VCaP (cell line): ENCODE data around the gene DAGLB.

ENCODE experiments used
- H3K27ac ChIP-seq: fragments of 450-650 bp; 2 replicates; pipeline ENCODE4 v1.5.1; 2017
- TF ChIP-seq, protein P1 (sequence below): fragments of 450-650 bp; conservative IDR thresholded peaks from 2 replicates; pipeline ENCODE4 v1.5.1; 2017; ENCODE audit warnings: mild to moderate bottlenecking, moderate library complexity

DAGLB gene

DNA sequence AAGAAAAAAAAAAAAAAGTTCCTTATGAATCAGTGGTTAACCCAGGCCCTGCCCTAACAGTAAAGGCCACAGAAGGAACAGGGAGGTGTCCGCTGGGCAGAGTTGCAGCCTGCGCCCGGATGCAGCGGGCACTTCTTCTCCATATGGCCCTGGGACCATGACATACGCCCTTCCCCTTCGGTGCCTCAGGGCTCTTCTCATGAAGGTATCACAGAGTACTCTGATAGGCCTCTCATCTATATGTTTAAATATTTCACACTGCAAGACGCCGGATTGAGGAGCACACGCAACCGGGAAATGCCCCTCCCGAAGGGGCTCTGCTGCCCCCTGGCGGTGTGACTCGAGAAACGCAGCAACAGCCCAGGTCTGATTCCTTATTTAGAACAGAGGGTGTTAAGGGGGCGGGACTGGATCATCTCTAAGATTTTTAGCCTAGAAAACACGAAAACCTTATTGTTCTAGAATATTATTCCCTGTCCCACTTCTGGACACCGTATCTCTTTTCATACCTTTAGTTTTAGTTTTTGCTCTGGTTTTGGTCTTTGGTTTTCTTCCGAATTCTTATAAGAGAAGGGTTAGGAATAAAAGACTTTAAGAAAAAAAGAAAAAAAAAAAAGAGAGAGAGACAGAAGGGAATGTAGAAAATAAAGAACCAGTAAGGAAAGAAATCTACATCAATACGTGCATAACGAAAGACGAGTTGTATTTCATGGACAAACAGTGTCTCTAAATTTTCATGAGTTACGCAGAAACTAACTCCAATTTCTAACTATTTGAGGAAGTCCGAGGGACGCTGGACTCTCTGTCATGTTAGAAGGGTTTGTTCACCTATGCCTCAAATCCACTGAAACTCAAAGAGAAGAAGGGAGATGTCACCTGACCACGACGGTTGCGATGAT is 12.0 kb downstream of the DAGLB start:
- TF ChIP-seq, protein P1, sequence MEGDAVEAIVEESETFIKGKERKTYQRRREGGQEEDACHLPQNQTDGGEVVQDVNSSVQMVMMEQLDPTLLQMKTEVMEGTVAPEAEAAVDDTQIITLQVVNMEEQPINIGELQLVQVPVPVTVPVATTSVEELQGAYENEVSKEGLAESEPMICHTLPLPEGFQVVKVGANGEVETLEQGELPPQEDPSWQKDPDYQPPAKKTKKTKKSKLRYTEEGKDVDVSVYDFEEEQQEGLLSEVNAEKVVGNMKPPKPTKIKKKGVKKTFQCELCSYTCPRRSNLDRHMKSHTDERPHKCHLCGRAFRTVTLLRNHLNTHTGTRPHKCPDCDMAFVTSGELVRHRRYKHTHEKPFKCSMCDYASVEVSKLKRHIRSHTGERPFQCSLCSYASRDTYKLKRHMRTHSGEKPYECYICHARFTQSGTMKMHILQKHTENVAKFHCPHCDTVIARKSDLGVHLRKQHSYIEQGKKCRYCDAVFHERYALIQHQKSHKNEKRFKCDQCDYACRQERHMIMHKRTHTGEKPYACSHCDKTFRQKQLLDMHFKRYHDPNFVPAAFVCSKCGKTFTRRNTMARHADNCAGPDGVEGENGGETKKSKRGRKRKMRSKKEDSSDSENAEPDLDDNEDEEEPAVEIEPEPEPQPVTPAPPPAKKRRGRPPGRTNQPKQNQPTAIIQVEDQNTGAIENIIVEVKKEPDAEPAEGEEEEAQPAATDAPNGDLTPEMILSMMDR, result peak; percentile 97
- no peak overlapping the region for H3K27ac ChIP-seq

DNA sequence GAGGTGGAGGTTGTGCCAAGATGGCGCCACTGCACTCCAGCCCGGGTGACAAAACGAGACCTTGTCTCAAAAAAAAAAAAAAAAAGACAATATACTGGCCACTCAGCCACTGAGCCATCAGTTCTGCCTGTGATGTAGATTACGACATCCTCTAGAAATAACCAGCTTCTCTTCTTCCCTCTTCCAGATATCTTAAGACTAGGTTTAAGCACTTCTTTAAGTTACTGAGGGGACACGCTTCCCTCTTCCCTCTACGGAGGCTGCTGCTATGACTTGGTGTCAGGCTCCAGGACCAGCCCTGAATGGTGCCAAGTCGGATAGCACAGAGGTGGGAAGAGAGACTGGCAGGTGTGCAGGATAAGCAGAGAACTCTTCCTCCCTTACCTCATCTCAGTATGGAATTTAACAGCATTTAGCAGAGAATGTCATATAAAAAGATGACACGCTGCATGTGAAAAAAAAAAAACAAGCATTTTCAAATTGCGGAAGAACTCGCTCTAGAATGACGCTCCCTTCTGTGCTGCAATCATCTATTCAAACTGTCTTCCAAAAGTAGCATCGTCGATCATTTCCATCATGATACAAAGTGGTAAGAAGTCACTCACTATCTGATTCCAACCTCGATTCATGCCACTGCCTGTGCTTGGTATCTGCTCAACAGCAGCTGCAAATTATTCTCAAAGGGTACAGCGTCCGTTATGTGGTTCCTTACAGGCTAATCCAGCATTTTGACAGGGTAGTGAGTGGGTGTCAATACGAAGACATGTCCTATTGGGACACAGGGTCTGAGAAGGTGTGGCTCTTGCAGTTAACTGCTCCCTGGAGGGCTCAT is 13.8 kb downstream of the DAGLB start:
- no peak overlapping the region for H3K27ac ChIP-seq
- TF ChIP-seq, protein P1, result no peak

DNA sequence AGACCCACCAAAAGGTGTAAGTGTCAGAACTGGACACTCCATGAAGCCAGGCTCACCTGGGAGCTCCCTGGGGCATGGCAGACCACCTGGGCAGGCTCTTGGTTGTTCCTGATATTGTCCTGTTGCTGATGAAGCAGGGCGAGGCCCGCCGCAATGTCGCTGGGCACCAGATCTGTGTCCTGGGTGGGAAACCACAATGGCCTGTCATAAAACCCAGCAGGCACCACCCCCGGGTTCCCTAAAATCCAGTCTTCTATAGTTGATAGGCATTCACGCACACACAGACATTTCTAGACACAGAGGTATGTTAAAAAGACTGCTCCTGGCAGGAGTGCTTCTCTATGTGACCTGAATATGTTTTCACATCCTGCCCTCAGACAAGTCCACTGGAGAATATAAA is 15.0 kb downstream of the DAGLB start:
- TF ChIP-seq, protein P1, result no peak
- no peak overlapping the region for H3K27ac ChIP-seq

DNA sequence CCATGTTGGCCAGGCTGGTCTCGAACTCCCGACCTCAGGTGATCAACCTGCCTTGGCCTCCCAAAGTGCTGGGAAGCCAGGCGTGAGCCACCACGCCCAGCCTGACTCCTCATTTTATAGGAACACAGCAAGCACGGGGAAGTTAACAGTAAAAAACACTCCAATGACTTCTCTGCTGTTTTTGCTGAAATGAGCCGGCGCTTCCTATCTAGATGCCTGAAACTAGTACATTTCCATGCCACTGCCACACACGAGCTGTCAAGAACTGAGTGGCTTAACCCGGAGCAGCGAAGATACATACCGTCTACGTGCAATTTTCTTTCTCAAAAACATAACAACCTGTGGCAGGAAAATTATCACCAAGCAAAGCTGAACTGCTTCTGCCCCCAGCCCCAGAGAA is 16.8 kb downstream of the DAGLB start:
- TF ChIP-seq, protein P1, result no peak
- no peak overlapping the region for H3K27ac ChIP-seq

DNA sequence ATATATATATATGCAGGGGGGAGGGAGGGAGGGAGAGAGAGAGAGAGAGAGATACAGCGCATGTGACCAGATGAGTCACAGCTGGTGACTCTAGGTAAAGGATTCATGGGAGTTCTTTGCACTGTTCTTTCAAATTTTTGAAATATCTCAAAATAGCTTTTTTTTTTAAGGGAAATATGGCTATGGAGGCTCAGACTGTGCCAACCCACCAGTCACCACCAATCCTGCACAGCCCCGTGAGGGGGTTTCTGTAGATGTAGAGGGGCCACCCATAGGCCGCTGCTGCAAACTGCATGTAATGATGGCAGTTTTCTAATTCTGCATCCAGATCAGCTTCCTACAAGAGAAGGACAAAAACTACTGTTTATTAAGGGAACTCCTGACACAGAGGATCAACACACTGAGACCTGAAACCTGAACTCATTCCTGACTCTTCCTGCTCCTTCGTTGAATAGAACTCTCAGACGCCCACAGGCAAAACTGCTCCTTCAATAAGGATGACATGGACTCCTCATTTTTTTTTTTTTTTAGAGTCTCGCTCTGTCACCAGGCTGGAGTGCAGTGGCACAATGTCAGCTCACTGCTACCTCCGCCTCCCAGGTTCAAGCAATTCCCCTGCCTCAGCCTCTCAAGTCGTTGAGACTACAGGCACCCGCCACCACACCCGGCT is 17.3 kb downstream of the DAGLB start:
- no peak overlapping the region for H3K27ac ChIP-seq
- TF ChIP-seq, protein P1, result no peak; the same call in 1 of the 2 replicates

DNA sequence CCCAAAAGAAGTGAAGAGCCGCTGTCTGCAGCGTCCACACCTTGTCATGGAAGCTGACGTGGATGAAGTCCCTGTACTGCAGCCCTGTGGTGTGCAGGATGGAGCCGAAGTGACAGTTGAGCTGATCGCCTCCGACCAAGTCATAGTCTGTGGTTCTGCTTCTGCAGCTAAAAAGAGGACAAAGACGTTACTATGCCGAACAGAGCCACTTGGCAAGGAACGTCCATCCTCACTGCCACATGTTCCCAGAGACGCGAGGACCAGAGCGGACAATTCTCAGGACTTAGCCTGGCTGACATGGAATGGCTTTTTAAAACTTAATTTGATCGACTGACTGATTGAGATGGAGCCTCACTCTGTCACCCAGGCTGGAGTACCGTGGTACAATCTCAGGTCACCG is 21.8 kb downstream of the DAGLB start:
- no peak overlapping the region for H3K27ac ChIP-seq
- TF ChIP-seq, protein P1, result no peak
